HepG2 (cell line): ENCODE data around the gene SCFD1. TPM values are rescaled to one million over a fixed set of nuclear protein-coding genes. Genes with fewer than 3 reads are reported as not detected.

Experiments
- ATRX ChIP-seq: sonication (generic); formaldehyde crosslinking; IDR thresholded peaks from 2 replicates; pipeline ENCODE4 v1.4.0; 2020; ENCODE audit warnings: missing genetic modification reagents, borderline replicate concordance
- CBX1 ChIP-seq: IDR thresholded peaks from one replicate; pipeline ENCODE4 v1.6.1; 2016; ENCODE audit warnings: antibody characterized with exemption, low read depth
- CEBPG ChIP-seq: IDR thresholded peaks from 2 replicates; pipeline ENCODE4 v1.6.1; 2016
- CERS6 ChIP-seq: sonication (generic); formaldehyde crosslinking; IDR thresholded peaks from 2 replicates; pipeline ENCODE4 v1.5.0; 2020; ENCODE audit warnings: missing genetic modification reagents
- CSRNP2 ChIP-seq: sonication (generic); formaldehyde crosslinking; conservative IDR thresholded peaks from 2 replicates; pipeline ENCODE4 v1.8.0; 2022; ENCODE audit warnings: low read depth, missing genetic modification reagents
- ELK4 ChIP-seq: sonication (generic); formaldehyde crosslinking; IDR thresholded peaks from 2 replicates; pipeline ENCODE4 v1.9.0; 2021; ENCODE audit warnings: missing genetic modification reagents, borderline replicate concordance
- FOXO1 ChIP-seq: sonication (generic); formaldehyde crosslinking; IDR thresholded peaks from 2 replicates; pipeline ENCODE4 v1.4.0; 2020; ENCODE audit warnings: missing genetic modification reagents
- MTA3 ChIP-seq: sonication (generic); formaldehyde crosslinking; IDR thresholded peaks from 2 replicates; pipeline ENCODE4 v1.4.0; 2020; ENCODE audit warnings: missing genetic modification reagents
- NFE2L2 ChIP-seq: fragments of 150-350 bp; IDR thresholded peaks from 2 replicates; pipeline ENCODE4 v1.6.1; 2014; ENCODE audit warnings: low read length
- PLSCR1 ChIP-seq: sonication (generic); formaldehyde crosslinking; IDR thresholded peaks from 2 replicates; pipeline ENCODE4 v1.5.0; 2020; ENCODE audit warnings: missing genetic modification reagents, mild to moderate bottlenecking, borderline replicate concordance
- RFXANK ChIP-seq: IDR thresholded peaks from 2 replicates; pipeline ENCODE4 v1.6.1; 2016
- SOX6 ChIP-seq, 2 experiments: fragments of 450-650 bp in 1 of 2; sonication (generic) in 1 of 2; formaldehyde crosslinking in 1 of 2; IDR thresholded peaks; 2 replicates each; pipeline versions ENCODE4 v1.4.0 to v1.6.1; 2017 to 2020; ENCODE audit warnings: antibody characterized with exemption in 1 of 2, mild to moderate bottlenecking in 1 of 2, missing genetic modification reagents in 1 of 2
- THAP11 ChIP-seq: IDR thresholded peaks from 2 replicates; pipeline ENCODE4 v1.6.1; 2016; ENCODE audit warnings: missing biosample characterization, missing genetic modification reagents
- ZBTB1 ChIP-seq: sonication (generic); formaldehyde crosslinking; IDR thresholded peaks from 2 replicates; pipeline ENCODE4 v1.4.0; 2020; ENCODE audit warnings: missing genetic modification reagents, borderline replicate concordance
- ZFP1 ChIP-seq: IDR thresholded peaks from 2 replicates; pipeline ENCODE4 v1.6.1; 2016
- ZFP36L2 ChIP-seq: sonication (generic); formaldehyde crosslinking; IDR thresholded peaks from 2 replicates; pipeline ENCODE4 v1.4.0; 2020; ENCODE audit warnings: missing genetic modification reagents
- ZNF292 ChIP-seq: sonication (generic); formaldehyde crosslinking; IDR thresholded peaks from 2 replicates; pipeline ENCODE4 v1.8.1; 2022; ENCODE audit warnings: mild to moderate bottlenecking, low read depth, missing genetic modification reagents, borderline replicate concordance
- ZNF564 ChIP-seq: sonication (generic); formaldehyde crosslinking; IDR thresholded peaks from 2 replicates; pipeline ENCODE4 v1.8.1; 2023; ENCODE audit warnings: mild to moderate bottlenecking, missing genetic modification reagents
- ZNF841 ChIP-seq: sonication (generic); formaldehyde crosslinking; IDR thresholded peaks from 2 replicates; pipeline ENCODE4 v1.8.1; 2023; ENCODE audit warnings: missing genetic modification reagents, borderline replicate concordance
- polyA plus RNA-seq, 8 experiments: library from polyadenylated mRNA; depleted of rRNA in 3 of 8; stranded (reverse) in 7 of 8; unstranded in 1 of 8; fragments of >200 nt; fragmentation: Illumina TruSeq in 4 of 8; extraction: Trizol in 4 of 8; gene quantifications; 2 replicates each; pipeline versions ENCODE4 v1.2.1 to v1.2.3, GENCODE V29; 2011 to 2016; ENCODE audit warnings: low read depth in 4 of 8, missing spikeins in 1 of 8, mixed read lengths in 1 of 8; ENCODE audit not compliant: insufficient read depth in 1 of 8
- total RNA-seq, 5 experiments: library from RNA; depleted of rRNA; stranded (reverse); fragments of >200 nt; fragmentation: Illumina TruSeq; extraction: Trizol; gene quantifications; 2 replicates each; pipeline ENCODE4 v1.2.3, GENCODE V29; 2016; ENCODE audit warnings: low read depth in 1 of 5

Gene SCFD1
- total and polyA plus RNA-seq, 2 of the 13 experiments (the other 11 are each of a cell fraction or from before 2014, with no cell fraction given): 235 to 256 TPM

- TF ChIP-seq CSRNP2 (CRISPR knock-in tag) (no peak), ZNF841 (CRISPR knock-in tag) (no peak), ELK4 (no peak), CERS6 (CRISPR knock-in tag) (no peak), ATRX (CRISPR knock-in tag) (no peak), ZFP1 (CRISPR knock-in tag) (no peak), PLSCR1 (peak; percentile 74; the same call in 1 of the 2 replicates), ZNF564 (CRISPR knock-in tag) (no peak; the same call in 1 of the 2 replicates), CBX1 (no peak), FOXO1 (CRISPR knock-in tag) (no peak), ZFP36L2 (CRISPR knock-in tag) (0 out of 2 replicates have a peak, but pooled peaks have one; percentile 67), CEBPG (CRISPR knock-in tag) (0 out of 2 replicates have a peak, but pooled peaks have one; percentile 45), ZNF292 (no peak), SOX6 (IDR thresholded peaks at IDR 0.05) (no peak), SOX6 (CRISPR knock-in tag; IDR thresholded peaks at IDR 0.05) (no peak), RFXANK (CRISPR knock-in tag) (0 out of 2 replicates have a peak, but pooled peaks have one; percentile 3), NFE2L2 (no peak), THAP11 (CRISPR knock-in tag) (no peak), ZBTB1 (no peak), MTA3 (no peak)
Measured at GRCh38 chr14:30621354-30621939, 672 bp upstream of the SCFD1 start (continued).
